Fibroblast of lung (primary cell): ENCODE measurements around the gene DUSP28. TPM values are rescaled to one million over a fixed set of nuclear protein-coding genes. Genes with fewer than 3 reads are reported as not detected.

ENCODE experiments used
- DNase-seq, 2 donors: peaks; one replicate each; pipeline versions ENCODE4 v3.0.0 to v3.0.0-alpha.2; 2010; ENCODE audit warnings: low read depth in 2 of 2
- H2AFZ ChIP-seq: 2 replicates; pipeline ENCODE4 v1.5.1; 2012; ENCODE audit warnings: low read length, control low read depth, inconsistent platforms
- H3K27ac ChIP-seq: 2 replicates; pipeline ENCODE4 v1.5.1; 2011; ENCODE audit warnings: low read length, control low read depth; ENCODE audit not compliant: insufficient read depth
- H3K27me3 ChIP-seq: 2 replicates; pipeline ENCODE4 v1.5.1; 2011; ENCODE audit warnings: mild to moderate bottlenecking, low read length; ENCODE audit not compliant: control insufficient read depth, insufficient read depth
- H3K36me3 ChIP-seq: 2 replicates; pipeline ENCODE4 v1.5.1; 2011; ENCODE audit warnings: low read length; ENCODE audit not compliant: control insufficient read depth, insufficient read depth
- H3K4me1 ChIP-seq: 2 replicates; pipeline ENCODE4 v1.5.1; 2011; ENCODE audit warnings: low read length; ENCODE audit not compliant: control insufficient read depth, insufficient read depth; ENCODE audit errors: extremely low read depth
- H3K4me2 ChIP-seq: 2 replicates; pipeline ENCODE4 v1.5.1; 2011; ENCODE audit warnings: low read length, control low read depth; ENCODE audit not compliant: insufficient read depth; ENCODE audit errors: extremely low read depth
- H3K4me3 ChIP-seq, 4 experiments: fragments of 200-600 bp in 1 of 4; sonication (generic) in 1 of 4; replicated peaks in 1 of 4; 2 replicates each; pipeline ENCODE4 v1.5.1; 2011 to 2016; ENCODE audit warnings: low read length in 4 of 4, low read depth in 3 of 4, mild to moderate bottlenecking in 3 of 4, control low read depth in 2 of 4, inconsistent platforms in 1 of 4, mixed read lengths in 1 of 4; ENCODE audit not compliant: insufficient read depth in 1 of 4; ENCODE audit errors: control extremely low read depth in 1 of 4
- H3K79me2 ChIP-seq: 2 replicates; pipeline ENCODE4 v1.5.1; 2012; ENCODE audit warnings: mild to moderate bottlenecking, low read length, inconsistent platforms; ENCODE audit not compliant: control insufficient read depth, insufficient read depth
- H3K9ac ChIP-seq: 2 replicates; pipeline ENCODE4 v1.5.1; 2011; ENCODE audit warnings: mild to moderate bottlenecking, low read length, control low read depth; ENCODE audit not compliant: insufficient read depth
- H3K9me3 ChIP-seq: 2 replicates; pipeline ENCODE4 v1.5.1; 2012; ENCODE audit warnings: low read depth, low read length; ENCODE audit not compliant: control insufficient read depth, insufficient read depth
- H4K20me1 ChIP-seq: 2 replicates; pipeline ENCODE4 v1.5.1; 2011; ENCODE audit warnings: low read length; ENCODE audit not compliant: control insufficient read depth, insufficient read depth; ENCODE audit errors: extremely low read depth
- EZH2 ChIP-seq: IDR thresholded peaks from 2 replicates; pipeline ENCODE4 v1.5.1; 2012; ENCODE audit warnings: low read length, control low read depth, mild to moderate bottlenecking; ENCODE audit errors: missing control alignments
- polyA plus RNA-seq, 2 donors: library from polyadenylated mRNA; depleted of rRNA in 1 of 2; stranded (reverse) in 1 of 2; unstranded in 1 of 2; fragments of >200 nt; gene quantifications; 2 replicates each; pipeline ENCODE4 v1.2.1, GENCODE V29; 2011 to 2012; ENCODE audit warnings: missing spikeins in 1 of 2
- total RNA-seq: library from RNA; depleted of rRNA; stranded (reverse); fragments of >200 nt; gene quantifications from 2 replicates; pipeline ENCODE4 v1.2.1, GENCODE V29; 2014
- TF ChIP-seq, protein P1 (sequence below), 2 donors: IDR thresholded peaks in 1 of 2; conservative IDR thresholded peaks in 1 of 2; 1 replicate in 1 of 2; 2 replicates in 1 of 2; pipeline ENCODE4 v1.5.1; 2011 to 2012; ENCODE audit warnings: low read length in 2 of 2, control low read depth in 1 of 2, inconsistent platforms in 1 of 2, low read depth in 1 of 2, mild to moderate bottlenecking in 1 of 2

The DUSP28 gene
- total and polyA plus RNA-seq, 2 donors (not counting 1 experiment from before 2014, with no cell fraction given) = 2.5 to 3.9 TPM

DNA sequence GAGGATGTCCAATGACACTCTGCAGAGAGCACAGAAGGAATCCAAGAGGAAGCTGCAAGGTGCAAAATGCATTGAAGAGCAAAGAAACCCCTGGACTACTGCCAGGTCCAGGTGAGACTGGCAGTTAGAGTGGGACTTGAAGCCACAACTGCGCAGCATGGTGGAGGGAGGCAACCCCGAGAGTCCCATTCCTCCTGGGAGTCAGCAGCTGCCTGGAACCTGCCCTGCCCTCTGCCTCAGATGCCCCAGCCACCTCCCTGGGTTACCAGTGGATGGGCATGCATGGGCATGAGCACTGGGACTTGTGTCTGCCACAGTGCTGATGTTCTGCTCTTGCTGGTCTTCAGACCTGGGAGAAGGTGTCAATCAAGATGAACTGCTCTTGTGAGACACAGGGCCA lies 45.5 kb upstream of the DUSP28 start:
- Histone ChIP-seq H3K27ac (no peak overlapping the region), H3K9ac (no peak overlapping the region), H3K4me1 (peaks cover 3% of the 10 kb centered on the region), H2AFZ (no peak overlapping the region), H3K4me3 (no peak overlapping the region), H3K79me2 (no peaks in the 10 kb centered on the region), H3K4me2 (no peak overlapping the region), H3K9me3 (no peaks in the 10 kb centered on the region), H3K36me3 (no peaks in the 10 kb centered on the region), H4K20me1 (no peaks in the 10 kb centered on the region), H3K27me3 (no peaks in the 10 kb centered on the region)
- no peak for TF ChIP-seq EZH2
- TF ChIP-seq, protein P1, sequence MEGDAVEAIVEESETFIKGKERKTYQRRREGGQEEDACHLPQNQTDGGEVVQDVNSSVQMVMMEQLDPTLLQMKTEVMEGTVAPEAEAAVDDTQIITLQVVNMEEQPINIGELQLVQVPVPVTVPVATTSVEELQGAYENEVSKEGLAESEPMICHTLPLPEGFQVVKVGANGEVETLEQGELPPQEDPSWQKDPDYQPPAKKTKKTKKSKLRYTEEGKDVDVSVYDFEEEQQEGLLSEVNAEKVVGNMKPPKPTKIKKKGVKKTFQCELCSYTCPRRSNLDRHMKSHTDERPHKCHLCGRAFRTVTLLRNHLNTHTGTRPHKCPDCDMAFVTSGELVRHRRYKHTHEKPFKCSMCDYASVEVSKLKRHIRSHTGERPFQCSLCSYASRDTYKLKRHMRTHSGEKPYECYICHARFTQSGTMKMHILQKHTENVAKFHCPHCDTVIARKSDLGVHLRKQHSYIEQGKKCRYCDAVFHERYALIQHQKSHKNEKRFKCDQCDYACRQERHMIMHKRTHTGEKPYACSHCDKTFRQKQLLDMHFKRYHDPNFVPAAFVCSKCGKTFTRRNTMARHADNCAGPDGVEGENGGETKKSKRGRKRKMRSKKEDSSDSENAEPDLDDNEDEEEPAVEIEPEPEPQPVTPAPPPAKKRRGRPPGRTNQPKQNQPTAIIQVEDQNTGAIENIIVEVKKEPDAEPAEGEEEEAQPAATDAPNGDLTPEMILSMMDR (conservative IDR thresholded peaks at IDR 0.05 in 1 of 2, IDR thresholded peaks at IDR 0.05 in 1 of 2; ENCODE audit: low read depth in 1 of 2, low read length in 2 of 2) = no peak
- no peak for DNase-seq

DNA sequence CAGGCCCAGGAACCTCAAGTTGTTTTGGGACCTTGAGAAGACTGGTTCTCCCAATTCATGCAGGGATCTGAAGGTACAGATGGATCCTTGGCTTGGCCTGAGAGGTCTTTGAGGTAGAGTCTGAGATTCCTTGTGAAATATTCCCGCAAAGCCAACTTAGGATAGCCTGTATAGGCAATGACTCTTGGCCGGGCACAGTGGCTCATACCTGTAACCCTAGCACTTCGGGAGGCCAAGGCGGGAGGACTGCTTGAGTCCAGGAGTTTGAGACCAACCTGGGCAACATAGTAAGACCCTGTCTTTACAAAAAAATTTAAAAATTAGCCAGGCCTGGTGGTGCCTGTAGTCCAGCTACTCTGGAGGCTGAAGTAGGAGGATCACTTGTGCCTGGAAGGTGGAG lies 42.8 kb upstream of the DUSP28 start:
- Histone ChIP-seq H3K36me3 (no peaks in the 10 kb centered on the region), H3K9me3 (no peaks in the 10 kb centered on the region), H3K27me3 (peaks cover 2% of the 10 kb centered on the region), H4K20me1 (no peaks in the 10 kb centered on the region), H3K79me2 (no peaks in the 10 kb centered on the region), H3K4me2 (no peak overlapping the region), H3K4me3 (no peak overlapping the region), H3K4me1 (peaks cover 3% of the 10 kb centered on the region), H3K9ac (no peak overlapping the region), H3K27ac (no peak overlapping the region), H2AFZ (no peak overlapping the region)
- DNase-seq = no peak
- TF ChIP-seq, protein P1 (conservative IDR thresholded peaks at IDR 0.05 in 1 of 2, IDR thresholded peaks at IDR 0.05 in 1 of 2; ENCODE audit: low read depth in 1 of 2, low read length in 2 of 2) = no peak
- TF ChIP-seq EZH2 = no peak

DNA sequence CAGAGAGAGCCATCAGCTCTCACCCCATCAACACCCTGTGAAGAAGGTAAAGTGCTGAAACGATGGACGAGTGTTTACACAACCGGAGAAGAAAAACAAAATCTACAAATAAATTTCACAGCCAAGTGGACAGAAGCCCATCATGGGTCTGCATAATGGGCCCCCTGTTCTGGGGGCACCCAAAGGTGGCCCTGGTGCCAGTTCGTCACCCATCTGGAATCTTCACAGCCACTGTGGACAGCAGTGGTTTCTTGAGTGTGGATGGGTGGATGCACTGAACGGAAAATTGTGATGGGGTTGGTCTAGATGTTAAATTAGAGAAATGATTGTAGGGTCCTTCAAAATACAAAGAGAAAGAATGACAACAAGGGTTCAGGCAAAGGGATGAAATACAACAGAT lies 41.2 kb upstream of the DUSP28 start:
- H3K4me2 ChIP-seq = no peak overlapping the region
- H4K20me1 ChIP-seq = no peaks in the 10 kb centered on the region
- H2AFZ ChIP-seq = peak overlapping the region; percentile 67
- no peak overlapping the region for H3K9ac ChIP-seq
- no peaks in the 10 kb centered on the region for H3K9me3 ChIP-seq
- no peak overlapping the region for H3K27ac ChIP-seq
- no peaks in the 10 kb centered on the region for H3K36me3 ChIP-seq
- H3K4me3 ChIP-seq = peak overlapping the region in 1 of 4 experiments; percentile 38
- H3K79me2 ChIP-seq = no peaks in the 10 kb centered on the region
- DNase-seq = no peak
- no peak for TF ChIP-seq EZH2
- TF ChIP-seq, protein P1 (conservative IDR thresholded peaks at IDR 0.05 in 1 of 2, IDR thresholded peaks at IDR 0.05 in 1 of 2; ENCODE audit: low read depth in 1 of 2, low read length in 2 of 2) = no peak
- H3K4me1 ChIP-seq = peaks cover 3% of the 10 kb centered on the region
- H3K27me3 ChIP-seq = peaks cover 2% of the 10 kb centered on the region
